GM10847 (cell line): ENCODE data around the gene IVD.

Experiments used
- POLR2A ChIP-seq: IDR thresholded peaks from 2 replicates; pipeline ENCODE4 v1.6.1; 2011; ENCODE audit not compliant: insufficient read length; ENCODE audit errors: extremely low read depth

The IVD gene

GRCh38 chr15:40420071-40420713 lies 14.6 kb downstream of the IVD start:
- no peak for TF ChIP-seq POLR2A

GRCh38 chr15:40420793-40421192 lies 15.2 kb downstream of the IVD start:
- no peak for TF ChIP-seq POLR2A

GRCh38 chr15:40421246-40422157 lies 15.9 kb downstream of the IVD start:
- TF ChIP-seq POLR2A = no peak

GRCh38 chr15:40424483-40425115 lies 19.0 kb downstream of the IVD start:
- no peak for TF ChIP-seq POLR2A

GRCh38 chr15:40425681-40426080 lies 20.1 kb downstream of the IVD start:
- no peak for TF ChIP-seq POLR2A

GRCh38 chr15:40427188-40427587 lies 21.6 kb downstream of the IVD start:
- TF ChIP-seq POLR2A = no peak

- TF ChIP-seq POLR2A = no peak
These were observed 22.6 kb downstream of the IVD start for GRCh38 chr15:40428185-40428584.

- no peak for TF ChIP-seq POLR2A
These were observed 23.6 kb downstream of the IVD start for GRCh38 chr15:40429068-40429710.

- TF ChIP-seq POLR2A = no peak
These were observed 24.7 kb downstream of the IVD start for GRCh38 chr15:40430271-40430805.

GRCh38 chr15:40435023-40435709 lies 29.6 kb downstream of the IVD start:
- no peak for TF ChIP-seq POLR2A

- no peak for TF ChIP-seq POLR2A
These were observed 30.1 kb downstream of the IVD start for GRCh38 chr15:40435710-40436089.

GRCh38 chr15:40436116-40436891 lies 30.7 kb downstream of the IVD start:
- TF ChIP-seq POLR2A = no peak

- TF ChIP-seq POLR2A = no peak
These were observed 31.5 kb downstream of the IVD start for GRCh38 chr15:40436892-40437751.
